HepG2 (cell line): Measurements from ENCODE around the gene LGR6. TPM values are rescaled to one million over a fixed set of nuclear protein-coding genes. Genes with fewer than 3 reads are reported as not detected.

Experiments
- ARID4A ChIP-seq: sonication (generic); formaldehyde crosslinking; IDR thresholded peaks from 2 replicates; pipeline ENCODE4 v1.5.0; 2020; ENCODE audit warnings: mild to moderate bottlenecking, missing genetic modification reagents, borderline replicate concordance
- GRHL1 ChIP-seq: sonication (generic); formaldehyde crosslinking; conservative IDR thresholded peaks from 2 replicates; pipeline ENCODE4 v1.8.0; 2022; ENCODE audit warnings: missing genetic modification reagents
- HMGXB4 ChIP-seq, 2 experiments: sonication (generic) in 1 of 2; formaldehyde crosslinking in 1 of 2; IDR thresholded peaks; 2 replicates each; pipeline versions ENCODE4 v1.4.0 to v1.6.1; 2018 to 2020; ENCODE audit warnings: missing genetic modification reagents in 2 of 2, borderline replicate concordance in 1 of 2, low read depth in 1 of 2, mild to moderate bottlenecking in 1 of 2, missing biosample characterization in 1 of 2
- IRX3 ChIP-seq: sonication (generic); formaldehyde crosslinking; IDR thresholded peaks from 2 replicates; pipeline ENCODE4 v1.8.1; 2023; ENCODE audit warnings: mild to moderate bottlenecking, low read depth, missing genetic modification reagents, borderline replicate concordance
- RAD21 ChIP-seq: fragments of 450-650 bp; formaldehyde crosslinking; IDR thresholded peaks from 2 replicates; pipeline ENCODE4 v1.5.0; 2020; ENCODE audit warnings: mild to moderate bottlenecking
- REPIN1 ChIP-seq: sonication (generic); formaldehyde crosslinking; IDR thresholded peaks from 2 replicates; pipeline ENCODE4 v1.8.0; 2022; ENCODE audit warnings: missing genetic modification reagents, low read depth, mild to moderate bottlenecking, borderline replicate concordance
- SKIL ChIP-seq: sonication (generic); formaldehyde crosslinking; IDR thresholded peaks from 2 replicates; pipeline ENCODE4 v1.8.0; 2022; ENCODE audit warnings: missing genetic modification reagents, mild to moderate bottlenecking, moderate library complexity, borderline replicate concordance
- TIGD3 ChIP-seq: sonication (generic); formaldehyde crosslinking; IDR thresholded peaks from 2 replicates; pipeline ENCODE4 v1.5.1; 2020; ENCODE audit warnings: mild to moderate bottlenecking, missing genetic modification reagents, borderline replicate concordance
- U2AF2 ChIP-seq: fragments of 200-400 bp; formaldehyde crosslinking; IDR thresholded peaks from 2 replicates; pipeline ENCODE4 v1.6.1; 2017; ENCODE audit warnings: low read depth, mild to moderate bottlenecking, low read length
- ZFP62 ChIP-seq: sonication (generic); formaldehyde crosslinking; IDR thresholded peaks from 2 replicates; pipeline ENCODE4 v1.4.0; 2020; ENCODE audit warnings: missing genetic modification reagents
- ZNF33B ChIP-seq: sonication (generic); formaldehyde crosslinking; IDR thresholded peaks from 2 replicates; pipeline ENCODE4 v1.5.1; 2020; ENCODE audit warnings: mild to moderate bottlenecking, missing genetic modification reagents
- ZNF451 ChIP-seq: sonication (generic); formaldehyde crosslinking; IDR thresholded peaks from 2 replicates; pipeline ENCODE4 v1.5.0; 2020; ENCODE audit warnings: mild to moderate bottlenecking, missing genetic modification reagents
- polyA plus RNA-seq, 8 experiments: library from polyadenylated mRNA; depleted of rRNA in 3 of 8; stranded (reverse) in 7 of 8; unstranded in 1 of 8; fragments of >200 nt; fragmentation: Illumina TruSeq in 4 of 8; extraction: Trizol in 4 of 8; gene quantifications; 2 replicates each; pipeline versions ENCODE4 v1.2.1 to v1.2.3, GENCODE V29; 2011 to 2016; ENCODE audit warnings: low read depth in 4 of 8, missing spikeins in 1 of 8, mixed read lengths in 1 of 8; ENCODE audit not compliant: insufficient read depth in 1 of 8
- total RNA-seq, 5 experiments: library from RNA; depleted of rRNA; stranded (reverse); fragments of >200 nt; fragmentation: Illumina TruSeq; extraction: Trizol; gene quantifications; 2 replicates each; pipeline ENCODE4 v1.2.3, GENCODE V29; 2016; ENCODE audit warnings: low read depth in 1 of 5

Gene LGR6
- total and polyA plus RNA-seq, 2 of the 13 experiments (the other 11 are each of a cell fraction or from before 2014, with no cell fraction given) = 0.07 TPM; not detected in 1

GRCh38 chr1:202235856-202236837 is 42.5 kb downstream of the LGR6 start (continued):
- TF ChIP-seq REPIN1 (CRISPR knock-in tag) (0 out of 2 replicates have a peak, but pooled peaks have one; percentile 5), TIGD3 (CRISPR knock-in tag) (no peak), HMGXB4 (CRISPR knock-in tag; IDR thresholded peaks at IDR 0.05; ENCODE audit: borderline replicate concordance in 1 of 2, low read depth in 1 of 2) (0 out of 4 replicates have a peak, but pooled peaks of 1 of the 2 experiments have one; percentile 16), U2AF2 (no peak), ARID4A (no peak; the same call in 1 of the 2 replicates), IRX3 (CRISPR knock-in tag) (no peak), RAD21 (CRISPR knock-in tag) (0 out of 2 replicates have a peak, but pooled peaks have one; percentile 20), GRHL1 (no peak), ZFP62 (CRISPR knock-in tag) (no peak), ZNF33B (no peak), ZNF451 (CRISPR knock-in tag) (no peak), SKIL (CRISPR knock-in tag) (no peak)
